SK-N-SH treated with all-trans-retinoic acid at 6 μM for 48 hours (cell line): ENCODE data around the gene NDOR1.

Experiments
- ATAC-seq: fragments of 200-7000 bp; cut with Tn5 transposase; 3 replicates; pipeline ENCODE4 v1.9.1; 2020; ENCODE audit warnings: mild to moderate bottlenecking, moderate library complexity
- ARNTL ChIP-seq: fragments of 450-650 bp; formaldehyde crosslinking; IDR thresholded peaks from 2 replicates; pipeline ENCODE4 v1.5.0; 2020; ENCODE audit warnings: low read depth, mild to moderate bottlenecking, moderate library complexity, borderline replicate concordance
- BACH2 ChIP-seq: fragments of 250-450 bp; sonication (Bioruptor Pico); IDR thresholded peaks from 2 replicates; pipeline ENCODE4 v1.9.0; 2021; ENCODE audit warnings: mild to moderate bottlenecking, borderline replicate concordance
- CSDC2 ChIP-seq: fragments of 250-450 bp; sonication (Bioruptor Pico); IDR thresholded peaks from 2 replicates; pipeline ENCODE4 v1.5.0; 2020; ENCODE audit warnings: mild to moderate bottlenecking, moderate library complexity
- ESRRG ChIP-seq: fragments of 250-450 bp; sonication (Bioruptor Pico); IDR thresholded peaks from 2 replicates; pipeline ENCODE4 v1.6.1; 2021; ENCODE audit warnings: mild to moderate bottlenecking
- GLIS3 ChIP-seq: fragments of 250-450 bp; sonication (Bioruptor Pico); IDR thresholded peaks from 2 replicates; pipeline ENCODE4 v1.5.0; 2020; ENCODE audit warnings: mild to moderate bottlenecking, moderate library complexity
- ISL1 ChIP-seq: fragments of 250-450 bp; sonication (Bioruptor Pico); IDR thresholded peaks from 2 replicates; pipeline ENCODE4 v2.1.2; 2022; ENCODE audit warnings: mild to moderate bottlenecking, moderate library complexity
- OSR1 ChIP-seq: fragments of 250-450 bp; sonication (Bioruptor Pico); IDR thresholded peaks from 2 replicates; pipeline ENCODE4 v1.8.0; 2022; ENCODE audit warnings: moderate library complexity, mild to moderate bottlenecking, inconsistent platforms
- PPARA ChIP-seq: fragments of 250-450 bp; sonication (Bioruptor Pico); IDR thresholded peaks from 2 replicates; pipeline ENCODE4 v1.5.0; 2020; ENCODE audit warnings: mild to moderate bottlenecking, borderline replicate concordance
- RARB ChIP-seq: fragments of 250-450 bp; sonication (Bioruptor Pico); IDR thresholded peaks from 2 replicates; pipeline ENCODE4 v1.8.0; 2021; ENCODE audit warnings: mild to moderate bottlenecking, moderate library complexity
- SNAI2 ChIP-seq: fragments of 250-450 bp; sonication (Bioruptor Pico); IDR thresholded peaks from 2 replicates; pipeline ENCODE4 v1.5.0; 2020; ENCODE audit warnings: mild to moderate bottlenecking, moderate library complexity
- TCF4 ChIP-seq: fragments of 250-450 bp; sonication (Bioruptor Pico); IDR thresholded peaks from 2 replicates; pipeline ENCODE4 v1.8.0; 2021; ENCODE audit warnings: mild to moderate bottlenecking, moderate library complexity, borderline replicate concordance
- TOX ChIP-seq: fragments of 250-450 bp; sonication (Bioruptor Pico); IDR thresholded peaks from 2 replicates; pipeline ENCODE4 v1.8.0; 2021; ENCODE audit warnings: mild to moderate bottlenecking, moderate library complexity, borderline replicate concordance
- ZC3H10 ChIP-seq: fragments of 250-450 bp; sonication (Bioruptor Pico); IDR thresholded peaks from 2 replicates; pipeline ENCODE4 v1.5.1; 2021; ENCODE audit warnings: mild to moderate bottlenecking, moderate library complexity
- ZFP3 ChIP-seq: fragments of 250-450 bp; sonication (Bioruptor Pico); IDR thresholded peaks from 2 replicates; pipeline ENCODE4 v1.5.0; 2020; ENCODE audit warnings: mild to moderate bottlenecking, moderate library complexity
- ZFP30 ChIP-seq: fragments of 450-650 bp; formaldehyde crosslinking; IDR thresholded peaks from 2 replicates; pipeline ENCODE4 v1.5.0; 2022; ENCODE audit warnings: mild to moderate bottlenecking, moderate library complexity
- ZNF565 ChIP-seq: fragments of 450-650 bp; formaldehyde crosslinking; conservative IDR thresholded peaks from 2 replicates; pipeline ENCODE4 v1.5.0; 2020; ENCODE audit warnings: low read depth, mild to moderate bottlenecking, moderate library complexity
- ZNF70 ChIP-seq: fragments of 450-650 bp; formaldehyde crosslinking; IDR thresholded peaks from 2 replicates; pipeline ENCODE4 v1.5.0; 2020; ENCODE audit warnings: mild to moderate bottlenecking, moderate library complexity
- ZNF8 ChIP-seq: fragments of 450-650 bp; formaldehyde crosslinking; IDR thresholded peaks from 2 replicates; pipeline ENCODE4 v1.5.0; 2020; ENCODE audit warnings: mild to moderate bottlenecking, moderate library complexity
- TF ChIP-seq, protein P1 (sequence below): fragments of 250-450 bp; sonication (Bioruptor Pico); IDR thresholded peaks from 2 replicates; pipeline ENCODE4 v1.8.0; 2020; ENCODE audit warnings: mild to moderate bottlenecking, moderate library complexity, borderline replicate concordance
- TF ChIP-seq, protein P2 (sequence below): fragments of 250-450 bp; sonication (Bioruptor Pico); IDR thresholded peaks from 2 replicates; pipeline ENCODE4 v1.5.1; 2020; ENCODE audit warnings: low read depth, mild to moderate bottlenecking, moderate library complexity
- TF ChIP-seq, protein P3 (sequence below): fragments of 250-450 bp; sonication (Bioruptor Pico); IDR thresholded peaks from 2 replicates; pipeline ENCODE4 v1.5.1; 2021; ENCODE audit warnings: mild to moderate bottlenecking, moderate library complexity
- TF ChIP-seq, protein P4 (sequence below): fragments of 250-450 bp; sonication (Bioruptor Pico); IDR thresholded peaks from 2 replicates; pipeline ENCODE4 v1.5.0; 2020; ENCODE audit warnings: mild to moderate bottlenecking, moderate library complexity

Gene NDOR1

DNA sequence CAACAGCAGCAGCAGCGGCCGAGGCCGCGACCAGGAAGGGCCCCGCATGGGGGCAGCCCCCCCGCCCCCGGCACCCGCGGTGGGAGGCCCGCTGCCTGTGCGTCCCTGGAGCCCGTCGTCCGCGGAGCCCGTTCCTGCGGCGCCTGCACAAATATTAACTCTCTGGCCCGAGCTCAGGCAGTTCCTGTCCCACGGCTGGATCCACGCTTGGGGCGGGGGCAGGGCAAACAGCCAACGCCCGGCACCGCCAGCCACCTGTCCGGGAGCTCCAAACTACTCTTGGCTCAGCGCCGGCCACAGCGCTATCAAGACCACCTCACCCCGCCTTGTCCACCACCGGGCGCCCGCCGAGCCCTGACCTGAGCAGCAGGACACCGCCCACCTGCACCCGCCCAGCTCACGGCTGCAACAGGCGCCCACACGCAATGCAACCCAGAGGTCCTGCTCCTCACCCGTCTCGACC lies 35.6 kb upstream of the NDOR1 start, which contains the start of gene LRRC26:
LRRC26 (minus strand) TSS at position 156 of the 463 bp plus-strand sequence; CDS start at position 48, 108 bp downstream.
- no peak for TF ChIP-seq TCF4 (CRISPR knock-in tag)
- TF ChIP-seq, protein P1, sequence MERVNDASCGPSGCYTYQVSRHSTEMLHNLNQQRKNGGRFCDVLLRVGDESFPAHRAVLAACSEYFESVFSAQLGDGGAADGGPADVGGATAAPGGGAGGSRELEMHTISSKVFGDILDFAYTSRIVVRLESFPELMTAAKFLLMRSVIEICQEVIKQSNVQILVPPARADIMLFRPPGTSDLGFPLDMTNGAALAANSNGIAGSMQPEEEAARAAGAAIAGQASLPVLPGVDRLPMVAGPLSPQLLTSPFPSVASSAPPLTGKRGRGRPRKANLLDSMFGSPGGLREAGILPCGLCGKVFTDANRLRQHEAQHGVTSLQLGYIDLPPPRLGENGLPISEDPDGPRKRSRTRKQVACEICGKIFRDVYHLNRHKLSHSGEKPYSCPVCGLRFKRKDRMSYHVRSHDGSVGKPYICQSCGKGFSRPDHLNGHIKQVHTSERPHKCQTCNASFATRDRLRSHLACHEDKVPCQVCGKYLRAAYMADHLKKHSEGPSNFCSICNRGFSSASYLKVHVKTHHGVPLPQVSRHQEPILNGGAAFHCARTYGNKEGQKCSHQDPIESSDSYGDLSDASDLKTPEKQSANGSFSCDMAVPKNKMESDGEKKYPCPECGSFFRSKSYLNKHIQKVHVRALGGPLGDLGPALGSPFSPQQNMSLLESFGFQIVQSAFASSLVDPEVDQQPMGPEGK: no peak
- no peak for TF ChIP-seq ZNF8 (CRISPR knock-in tag)
- no peak for TF ChIP-seq CSDC2 (CRISPR knock-in tag)
- no peak for TF ChIP-seq ARNTL (CRISPR knock-in tag)
- no peak for TF ChIP-seq ZNF565 (CRISPR knock-in tag)
- TF ChIP-seq ZFP3 (CRISPR knock-in tag): no peak
- TF ChIP-seq TOX (CRISPR knock-in tag): no peak
- no peak for TF ChIP-seq ZC3H10
- TF ChIP-seq ESRRG (CRISPR knock-in tag): no peak
- TF ChIP-seq, protein P2, sequence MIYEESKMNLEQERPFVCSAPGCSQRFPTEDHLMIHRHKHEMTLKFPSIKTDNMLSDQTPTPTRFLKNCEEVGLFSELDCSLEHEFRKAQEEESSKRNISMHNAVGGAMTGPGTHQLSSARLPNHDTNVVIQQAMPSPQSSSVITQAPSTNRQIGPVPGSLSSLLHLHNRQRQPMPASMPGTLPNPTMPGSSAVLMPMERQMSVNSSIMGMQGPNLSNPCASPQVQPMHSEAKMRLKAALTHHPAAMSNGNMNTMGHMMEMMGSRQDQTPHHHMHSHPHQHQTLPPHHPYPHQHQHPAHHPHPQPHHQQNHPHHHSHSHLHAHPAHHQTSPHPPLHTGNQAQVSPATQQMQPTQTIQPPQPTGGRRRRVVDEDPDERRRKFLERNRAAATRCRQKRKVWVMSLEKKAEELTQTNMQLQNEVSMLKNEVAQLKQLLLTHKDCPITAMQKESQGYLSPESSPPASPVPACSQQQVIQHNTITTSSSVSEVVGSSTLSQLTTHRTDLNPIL: no peak
- TF ChIP-seq GLIS3: no peak
- TF ChIP-seq, all 23 proteins: peak for 0
- ATAC-seq: no peak

DNA sequence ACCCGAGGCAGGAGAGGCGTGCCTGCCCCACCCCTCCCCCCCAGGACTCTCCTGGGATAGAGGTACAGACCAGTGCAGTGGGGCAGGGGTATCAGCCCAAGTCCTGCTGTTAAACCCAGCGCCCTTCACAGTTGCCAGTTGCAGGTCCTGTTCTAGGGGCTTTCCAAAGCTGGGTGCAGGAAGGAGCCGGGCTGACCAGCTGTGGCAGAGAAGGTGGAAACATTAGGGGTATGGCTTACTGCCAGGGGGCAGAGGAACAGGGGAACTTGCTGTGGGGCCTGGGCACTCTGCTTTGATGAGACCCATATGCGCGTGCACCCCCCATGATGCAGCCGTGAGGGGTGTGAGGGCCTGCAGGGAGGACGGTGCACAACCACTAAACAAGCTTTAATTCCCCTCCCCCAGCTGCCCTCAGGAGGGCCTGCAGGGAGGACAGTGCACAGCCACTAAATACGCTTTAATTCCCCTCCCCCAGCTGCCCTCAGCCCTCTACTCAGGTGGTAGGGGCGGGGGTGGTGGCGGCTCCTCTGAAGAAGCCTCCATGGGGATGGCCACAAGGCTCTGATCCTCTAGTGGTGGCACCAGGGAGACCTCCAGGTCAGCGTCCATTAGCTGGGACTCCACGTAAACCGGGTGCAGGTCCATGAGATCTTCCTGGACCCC lies 34.9 kb upstream of the NDOR1 start:
- no peak for ATAC-seq
- no peak for TF ChIP-seq ZNF70 (CRISPR knock-in tag)
- TF ChIP-seq, protein P3, sequence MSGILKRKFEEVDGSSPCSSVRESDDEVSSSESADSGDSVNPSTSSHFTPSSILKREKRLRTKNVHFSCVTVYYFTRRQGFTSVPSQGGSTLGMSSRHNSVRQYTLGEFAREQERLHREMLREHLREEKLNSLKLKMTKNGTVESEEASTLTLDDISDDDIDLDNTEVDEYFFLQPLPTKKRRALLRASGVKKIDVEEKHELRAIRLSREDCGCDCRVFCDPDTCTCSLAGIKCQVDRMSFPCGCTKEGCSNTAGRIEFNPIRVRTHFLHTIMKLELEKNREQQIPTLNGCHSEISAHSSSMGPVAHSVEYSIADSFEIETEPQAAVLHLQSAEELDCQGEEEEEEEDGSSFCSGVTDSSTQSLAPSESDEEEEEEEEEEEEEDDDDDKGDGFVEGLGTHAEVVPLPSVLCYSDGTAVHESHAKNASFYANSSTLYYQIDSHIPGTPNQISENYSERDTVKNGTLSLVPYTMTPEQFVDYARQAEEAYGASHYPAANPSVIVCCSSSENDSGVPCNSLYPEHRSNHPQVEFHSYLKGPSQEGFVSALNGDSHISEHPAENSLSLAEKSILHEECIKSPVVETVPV (CRISPR knock-in tag): no peak
- TF ChIP-seq, protein P4, sequence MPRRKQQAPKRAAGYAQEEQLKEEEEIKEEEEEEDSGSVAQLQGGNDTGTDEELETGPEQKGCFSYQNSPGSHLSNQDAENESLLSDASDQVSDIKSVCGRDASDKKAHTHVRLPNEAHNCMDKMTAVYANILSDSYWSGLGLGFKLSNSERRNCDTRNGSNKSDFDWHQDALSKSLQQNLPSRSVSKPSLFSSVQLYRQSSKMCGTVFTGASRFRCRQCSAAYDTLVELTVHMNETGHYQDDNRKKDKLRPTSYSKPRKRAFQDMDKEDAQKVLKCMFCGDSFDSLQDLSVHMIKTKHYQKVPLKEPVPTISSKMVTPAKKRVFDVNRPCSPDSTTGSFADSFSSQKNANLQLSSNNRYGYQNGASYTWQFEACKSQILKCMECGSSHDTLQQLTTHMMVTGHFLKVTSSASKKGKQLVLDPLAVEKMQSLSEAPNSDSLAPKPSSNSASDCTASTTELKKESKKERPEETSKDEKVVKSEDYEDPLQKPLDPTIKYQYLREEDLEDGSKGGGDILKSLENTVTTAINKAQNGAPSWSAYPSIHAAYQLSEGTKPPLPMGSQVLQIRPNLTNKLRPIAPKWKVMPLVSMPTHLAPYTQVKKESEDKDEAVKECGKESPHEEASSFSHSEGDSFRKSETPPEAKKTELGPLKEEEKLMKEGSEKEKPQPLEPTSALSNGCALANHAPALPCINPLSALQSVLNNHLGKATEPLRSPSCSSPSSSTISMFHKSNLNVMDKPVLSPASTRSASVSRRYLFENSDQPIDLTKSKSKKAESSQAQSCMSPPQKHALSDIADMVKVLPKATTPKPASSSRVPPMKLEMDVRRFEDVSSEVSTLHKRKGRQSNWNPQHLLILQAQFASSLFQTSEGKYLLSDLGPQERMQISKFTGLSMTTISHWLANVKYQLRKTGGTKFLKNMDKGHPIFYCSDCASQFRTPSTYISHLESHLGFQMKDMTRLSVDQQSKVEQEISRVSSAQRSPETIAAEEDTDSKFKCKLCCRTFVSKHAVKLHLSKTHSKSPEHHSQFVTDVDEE (CRISPR knock-in tag): no peak
- no peak for TF ChIP-seq ZFP30 (CRISPR knock-in tag)
- no peak for TF ChIP-seq SNAI2 (CRISPR knock-in tag)
- no peak for TF ChIP-seq ZC3H10
- no peak for TF ChIP-seq RARB (CRISPR knock-in tag)
- TF ChIP-seq BACH2 (CRISPR knock-in tag): no peak
- TF ChIP-seq ZNF8 (CRISPR knock-in tag): no peak
- no peak for TF ChIP-seq GLIS3

DNA sequence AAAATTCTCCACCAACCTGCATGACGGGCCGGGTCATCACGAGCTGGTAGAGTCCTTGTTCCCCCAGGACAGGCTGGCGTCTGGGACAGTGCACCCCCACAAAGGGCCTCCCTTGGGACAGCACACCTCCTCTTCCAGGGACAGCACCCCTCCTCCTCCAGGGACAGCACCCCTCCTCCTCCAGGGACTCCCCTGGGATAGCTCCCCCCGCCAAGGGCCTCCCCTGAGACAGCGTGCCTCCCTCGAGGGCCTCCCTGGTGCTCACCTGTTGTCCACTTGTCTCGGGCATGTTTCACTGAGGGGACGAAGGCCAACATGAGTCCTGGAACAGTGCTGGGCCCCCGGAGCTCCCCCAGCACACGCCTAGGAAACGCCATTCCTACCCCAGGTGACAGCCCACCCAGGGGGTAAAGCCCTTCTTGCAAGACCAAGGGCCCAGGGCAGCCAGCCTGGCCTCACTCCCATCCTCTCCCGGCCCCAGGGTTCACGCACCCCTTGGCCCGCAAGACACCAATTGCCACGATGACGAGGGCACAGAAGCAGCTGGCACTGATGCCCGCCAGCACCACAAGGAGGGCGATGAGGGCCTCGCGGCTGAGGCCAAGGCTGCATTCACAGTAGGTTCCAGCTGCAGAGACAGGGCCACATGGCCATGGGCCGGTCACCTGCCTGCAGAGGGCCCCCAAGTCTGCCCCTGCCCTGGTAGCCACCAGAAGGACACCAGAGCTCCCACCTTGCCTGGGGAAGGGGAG lies 34.2 kb upstream of the NDOR1 start:
- no peak for TF ChIP-seq ISL1 (CRISPR knock-in tag)
- TF ChIP-seq GLIS3: no peak
- TF ChIP-seq ZFP30 (CRISPR knock-in tag): no peak
- TF ChIP-seq ESRRG (CRISPR knock-in tag): no peak
- no peak for TF ChIP-seq PPARA (CRISPR knock-in tag)
- TF ChIP-seq, protein P3 (CRISPR knock-in tag): no peak
- no peak for TF ChIP-seq BACH2 (CRISPR knock-in tag)
- no peak for TF ChIP-seq CSDC2 (CRISPR knock-in tag)
- no peak for TF ChIP-seq OSR1 (CRISPR knock-in tag)
- TF ChIP-seq ZC3H10: no peak
- TF ChIP-seq TOX (CRISPR knock-in tag): no peak
- TF ChIP-seq, all 23 proteins: peak for 0
- no peak for ATAC-seq
